ENCODE measurements around the gene RGS9.

Gene RGS9

GRCh38 chr17:65131946-65132345, 5.2 kb upstream of the RGS9 start:
- Histone ChIP-seq H3K27ac (ENCODE audit: low read depth, low read length) (no peak overlapping the region), H3K4me3 (ENCODE audit: insufficient read depth, low read length, poor library complexity, severe bottlenecking) (no peak overlapping the region)

DNA sequence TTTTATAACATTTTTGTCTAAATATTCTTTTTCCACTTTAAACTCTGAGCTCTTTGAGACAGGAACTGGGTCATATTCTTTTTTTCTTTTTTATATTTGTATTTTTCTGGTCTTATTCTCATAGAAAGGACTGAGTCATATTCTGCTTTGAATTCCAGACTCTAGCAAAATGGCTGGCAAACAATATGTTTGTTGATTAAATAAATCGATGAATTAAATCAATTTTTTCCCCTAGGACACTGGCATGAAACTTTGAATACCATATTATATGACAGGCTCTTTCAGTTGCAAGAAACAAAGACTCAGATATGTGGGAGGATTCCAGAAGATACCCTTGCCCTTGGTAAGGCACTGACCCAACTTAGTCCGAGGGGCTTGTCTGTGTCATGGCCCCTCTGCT, 3.1 kb upstream of the RGS9 start:
- no peak overlapping the region for H3K9ac ChIP-seq (ENCODE audit: low read length)
- 0 out of 2 replicates have a peak, but pooled peaks cover 4% of the 10 kb centered on the region for H3F3A ChIP-seq (ENCODE audit: insufficient read depth)
- no peak for TF ChIP-seq EZH2phosphoT487 (conservative IDR thresholded peaks at IDR 0.05; ENCODE audit: low read length)
- no peak for TF ChIP-seq CTCF (IDR thresholded peaks at IDR 0.05; ENCODE audit: insufficient read depth, low read length, poor library complexity, severe bottlenecking)
- H2AFZ ChIP-seq (ENCODE audit: low read depth, low read length, severe bottlenecking): no peak overlapping the region
- no peak overlapping the region for H3K4me3 ChIP-seq (ENCODE audit: insufficient read depth, low read length, poor library complexity, severe bottlenecking)
- no peaks in the 10 kb centered on the region for H4K20me1 ChIP-seq (ENCODE audit: low read depth, low read length)
- H3K9me2 ChIP-seq (replicated peaks; ENCODE audit: insufficient read depth, low read length): no peaks in the 10 kb centered on the region
- no peaks in the 10 kb centered on the region for H3K36me3 ChIP-seq (ENCODE audit: low read length)
- no peak overlapping the region for H3K4me2 ChIP-seq (ENCODE audit: low read depth, low read length, poor library complexity, severe bottlenecking)
- H3K79me2 ChIP-seq (ENCODE audit: insufficient read depth, low read length): no peaks in the 10 kb centered on the region
- no peaks in the 10 kb centered on the region for H3K9me3 ChIP-seq (ENCODE audit: insufficient read depth, low read length)
- H3K27me3 ChIP-seq (ENCODE audit: low read length): no peaks in the 10 kb centered on the region
- H3K27ac ChIP-seq (ENCODE audit: low read depth, low read length): no peak overlapping the region

More at GRCh38 chr17:65131946-65132345, 5.2 kb upstream of the RGS9 start:
- no peaks in the 10 kb centered on the region for H3K79me2 ChIP-seq (ENCODE audit: insufficient read depth, low read length)
- no peaks in the 10 kb centered on the region for H3K9me3 ChIP-seq (ENCODE audit: insufficient read depth, low read length)
- 0 out of 2 replicates have a peak, but pooled peaks cover 4% of the 10 kb centered on the region for H3F3A ChIP-seq (ENCODE audit: insufficient read depth)
- H3K27me3 ChIP-seq (ENCODE audit: low read length): no peaks in the 10 kb centered on the region
- H3K36me3 ChIP-seq (ENCODE audit: low read length): no peaks in the 10 kb centered on the region
- H3K9me2 ChIP-seq (replicated peaks; ENCODE audit: insufficient read depth, low read length): no peaks in the 10 kb centered on the region
- H2AFZ ChIP-seq (ENCODE audit: low read depth, low read length, severe bottlenecking): no peak overlapping the region
- TF ChIP-seq CTCF (IDR thresholded peaks at IDR 0.05; ENCODE audit: insufficient read depth, low read length, poor library complexity, severe bottlenecking): no peak
- no peak for TF ChIP-seq EZH2phosphoT487 (conservative IDR thresholded peaks at IDR 0.05; ENCODE audit: low read length)
- H3K9ac ChIP-seq (ENCODE audit: low read length): no peak overlapping the region
- no peaks in the 10 kb centered on the region for H4K20me1 ChIP-seq (ENCODE audit: low read depth, low read length)
- H3K4me2 ChIP-seq (ENCODE audit: low read depth, low read length, poor library complexity, severe bottlenecking): no peak overlapping the region

DNA sequence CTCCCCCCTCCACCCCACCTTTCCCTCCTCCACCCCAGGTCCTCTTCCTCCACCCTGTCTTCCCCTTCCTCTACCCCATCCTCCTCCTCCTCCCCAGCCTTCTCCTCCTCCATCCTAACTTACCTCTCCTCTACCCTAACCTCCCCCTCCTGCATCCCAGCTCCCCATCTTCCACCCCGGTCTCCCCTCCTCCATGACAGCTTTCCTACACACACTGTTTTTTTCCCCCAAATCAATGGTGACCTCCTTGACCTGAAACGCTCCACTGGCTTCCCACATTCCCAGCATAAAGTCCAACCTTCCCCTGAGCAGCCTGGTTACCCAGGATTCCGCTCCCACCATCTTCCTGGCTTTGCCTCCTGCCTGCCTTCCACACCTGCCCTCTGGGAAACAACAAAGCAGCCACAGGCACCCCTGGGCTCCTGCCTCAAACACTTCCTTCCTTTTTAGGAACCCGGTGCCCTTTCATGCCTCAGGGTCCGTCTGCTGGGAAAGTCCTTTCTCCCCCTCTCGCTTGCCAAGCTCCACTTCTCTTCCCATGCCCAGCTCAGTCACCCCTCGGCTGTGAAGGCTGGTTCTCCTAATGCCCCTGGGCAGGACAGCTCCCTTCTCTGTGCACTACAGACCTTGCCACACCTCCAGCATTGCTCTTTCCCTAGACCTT, 2.1 kb downstream of the RGS9 start:
- Histone ChIP-seq H3F3A (ENCODE audit: insufficient read depth) (0 out of 2 replicates have a peak, but pooled peaks cover 4% of the 10 kb centered on the region), H3K4me3 (ENCODE audit: insufficient read depth, low read length, poor library complexity, severe bottlenecking) (no peak overlapping the region), H3K9me2 (replicated peaks; ENCODE audit: insufficient read depth, low read length) (no peaks in the 10 kb centered on the region), H3K27ac (ENCODE audit: low read depth, low read length) (no peak overlapping the region), H4K20me1 (ENCODE audit: low read depth, low read length) (no peaks in the 10 kb centered on the region), H3K9me3 (ENCODE audit: insufficient read depth, low read length) (no peaks in the 10 kb centered on the region), H3K79me2 (ENCODE audit: insufficient read depth, low read length) (peaks cover 6% of the 10 kb centered on the region; the same call in 1 of the 2 replicates), H2AFZ (ENCODE audit: low read depth, low read length, severe bottlenecking) (no peak overlapping the region), H3K9ac (ENCODE audit: low read length) (no peak overlapping the region), H3K27me3 (ENCODE audit: low read length) (no peaks in the 10 kb centered on the region), H3K4me2 (ENCODE audit: low read depth, low read length, poor library complexity, severe bottlenecking) (peak overlapping the region; percentile 81), H3K36me3 (ENCODE audit: low read length) (no peaks in the 10 kb centered on the region)
- TF ChIP-seq EZH2phosphoT487 (conservative IDR thresholded peaks at IDR 0.05; ENCODE audit: low read length) (no peak), CTCF (IDR thresholded peaks at IDR 0.05; ENCODE audit: insufficient read depth, low read length, poor library complexity, severe bottlenecking) (no peak)

Measured in SU-DHL-6 (cell line).